ENCODE data around the gene IFNL1. TPM values are rescaled to one million over a fixed set of nuclear protein-coding genes. Genes with fewer than 3 reads are reported as not detected.
A peak's percentile ranks its signal among the peaks of the same experiment; 100 is the strongest.

IFNL1 gene
- total RNA-seq, 1 experiment from 2014 or later = 0.57 TPM

GRCh38 chr19:39297931-39298634 lies 1.9 kb downstream of the IFNL1 start:
- Histone ChIP-seq H3K27me3 (ENCODE audit: control insufficient read depth, insufficient read depth, low read length) (peaks cover 14% of the 10 kb centered on the region), H3K9me3 (ENCODE audit: control insufficient read depth, insufficient read depth, low read depth, low read length) (no peaks in the 10 kb centered on the region), H3K27ac (ENCODE audit: low read length) (no peak overlapping the region), H3K4me1 (ENCODE audit: control insufficient read depth, insufficient read depth, low read length) (no peaks in the 10 kb centered on the region; the same call in 1 of the 2 replicates), H3K4me3 (ENCODE audit: low read depth in 2 of 2, low read length in 2 of 2) (no peak overlapping the region), H3K36me3 (ENCODE audit: control insufficient read depth, insufficient read depth, low read length) (no peaks in the 10 kb centered on the region)
- TF ChIP-seq CTCF (IDR thresholded peaks at IDR 0.05) (no peak), TCF7L2 (IDR thresholded peaks at IDR 0.05; ENCODE audit: low read depth, low read length) (no peak), SIN3A (IDR thresholded peaks at IDR 0.05; ENCODE audit: borderline replicate concordance, insufficient read depth, low read depth, low read length) (no peak), REST (IDR thresholded peaks at IDR 0.05; ENCODE audit: insufficient read depth in 1 of 2, low read depth in 2 of 2, low read length in 1 of 2) (no peak), POLR2AphosphoS5 (IDR thresholded peaks at IDR 0.05; ENCODE audit: low read depth, low read length) (no peak)
- intact Hi-C loops (cut with micrococcal nuclease; ENCODE audit: unreplicated experiment) = no loop called here
- no TSS peak for BruUV-seq (replicated peaks)
- no peak for DNase-seq (ENCODE audit: low read depth, low spot score)
- ChIA-PET POLR2A (interaction anchor here (0.9 kb wide), 1 partner anchor 125 kb away, joined by 3 read pairs; no protein-coding TSS in a partner anchor), CTCF (interaction anchor here (0.6 to 1.2 kb wide), 4 partner anchors 15 to 87 kb away, joined by 3 to 4 read pairs (median 4); no protein-coding TSS in a partner anchor)
- in situ Hi-C loops (cut with HindIII; ENCODE audit: low pct_unique_long_range_greater_than_20kb, low sequenced_read_pairs) = loop anchor here (10.0 kb wide), 1 partner anchor 47 kb away; the partner anchor contains the start of gene SAMD4B
- peak; percentile 49 for ATAC-seq

GRCh38 chr19:39299404-39299803 lies 3.2 kb downstream of the IFNL1 start:
- in situ Hi-C loops (cut with HindIII; ENCODE audit: low pct_unique_long_range_greater_than_20kb, low sequenced_read_pairs) (loop anchor here (10.0 kb wide), 1 partner anchor 45 kb away; the partner anchor contains the start of gene SAMD4B), intact Hi-C loops (cut with micrococcal nuclease; ENCODE audit: unreplicated experiment) (no loop called here)
- no TSS peak for BruUV-seq (replicated peaks)
- no peak for TF ChIP-seq SIN3A (IDR thresholded peaks at IDR 0.05; ENCODE audit: borderline replicate concordance, insufficient read depth, low read depth, low read length)
- no peak for TF ChIP-seq REST (IDR thresholded peaks at IDR 0.05; ENCODE audit: insufficient read depth in 1 of 2, low read depth in 2 of 2, low read length in 1 of 2)
- no peak for TF ChIP-seq TCF7L2 (IDR thresholded peaks at IDR 0.05; ENCODE audit: low read depth, low read length)
- no peak for TF ChIP-seq CTCF (IDR thresholded peaks at IDR 0.05)
- no peak for TF ChIP-seq POLR2AphosphoS5 (IDR thresholded peaks at IDR 0.05; ENCODE audit: low read depth, low read length)
- Histone ChIP-seq H3K4me1 (ENCODE audit: control insufficient read depth, insufficient read depth, low read length) (no peaks in the 10 kb centered on the region; the same call in 1 of the 2 replicates), H3K36me3 (ENCODE audit: control insufficient read depth, insufficient read depth, low read length) (no peaks in the 10 kb centered on the region), H3K27me3 (ENCODE audit: control insufficient read depth, insufficient read depth, low read length) (peaks cover 7% of the 10 kb centered on the region; the same call in 1 of the 2 replicates), H3K9me3 (ENCODE audit: control insufficient read depth, insufficient read depth, low read depth, low read length) (no peaks in the 10 kb centered on the region), H3K4me3 (ENCODE audit: low read depth in 2 of 2, low read length in 2 of 2) (no peak overlapping the region), H3K27ac (ENCODE audit: low read length) (no peak overlapping the region)
- DNase-seq (ENCODE audit: low read depth, low spot score) (no peak), ATAC-seq (no peak)
- ChIA-PET POLR2A (interaction anchor here (0.6 to 0.9 kb wide), 5 partner anchors 17 to 137 kb away, joined by 3 to 9 read pairs (median 3); partner anchors contain the start of genes RPS16 and SAMD4B), CTCF (interaction anchor here (1.0 to 1.1 kb wide), 2 partner anchors 28 to 31 kb away, joined by 3 to 4 read pairs; no protein-coding TSS in a partner anchor)

Measured in Panc1 (cell line).